Astrocyte (in vitro differentiated cells and primary cell): ENCODE results near the gene MEGF11.

Experiments used
- CTCF ChIP-seq: IDR thresholded peaks from 2 replicates; pipeline ENCODE4 v1.5.1; 2011; ENCODE audit warnings: low read depth, mild to moderate bottlenecking, inconsistent platforms, low read length, moderate library complexity; ENCODE audit not compliant: insufficient read depth
- EZH2 ChIP-seq: IDR thresholded peaks from 2 replicates; pipeline ENCODE4 v1.6.1; 2012; ENCODE audit warnings: mild to moderate bottlenecking, low read length, inconsistent platforms; ENCODE audit not compliant: insufficient read depth

- TF ChIP-seq CTCF (no peak), EZH2 (no peak)
Observed at GRCh38 chr15:66212563-66212921, 41.0 kb downstream of the MEGF11 start.
